ENCODE results near the gene BBS1. TPM values are rescaled to one million over a fixed set of nuclear protein-coding genes. Genes with fewer than 3 reads are reported as not detected.

BBS1 gene
- total RNA-seq, 1 experiment from 2014 or later, result 47.1 TPM

- H3K4me1 Mint-ChIP-seq (ENCODE audit: low read depth, unreplicated experiment), result no peaks in the 10 kb centered on the region
- no peak for TF ChIP-seq CTCF (IDR thresholded peaks at IDR 0.05; ENCODE audit: insufficient read depth in 1 of 2, low read depth in 1 of 2, low read length in 1 of 2, severe bottlenecking in 1 of 2, unreplicated experiment in 1 of 2)
- H3K27me3 Mint-ChIP-seq (ENCODE audit: insufficient read depth, unreplicated experiment), result no peaks in the 10 kb centered on the region
- Histone ChIP-seq H3K27me3 (replicated peaks; ENCODE audit: control insufficient read depth, insufficient read depth, low read length) (no peaks in the 10 kb centered on the region), H3K4me3 (ENCODE audit: low read depth, low read length) (no peak overlapping the region), H3K36me3 (ENCODE audit: control insufficient read depth, insufficient read depth, low read length) (no peaks in the 10 kb centered on the region), H3K4me1 (no peaks in the 10 kb centered on the region), H3K9me3 (no peaks in the 10 kb centered on the region)
- ChIA-PET POLR2A (interaction anchor here (1.4 kb wide), 1 partner anchor 53 kb away, joined by 3 read pairs; no protein-coding TSS in a partner anchor), CTCF (interaction anchor here (0.6 kb wide), 1 partner anchor 170 kb away, joined by 6 read pairs; no protein-coding TSS in a partner anchor)
- intact Hi-C loops (cut with micrococcal nuclease; ENCODE audit: unreplicated experiment), result no loop called here
- no peak overlapping the region for H3K4me3 Mint-ChIP-seq (ENCODE audit: unreplicated experiment)
- H3K9me3 Mint-ChIP-seq (ENCODE audit: unreplicated experiment), result no peaks in the 10 kb centered on the region
- no peaks in the 10 kb centered on the region for H3K36me3 Mint-ChIP-seq (ENCODE audit: insufficient read depth, unreplicated experiment)
- BruUV-seq (replicated peaks), result no TSS peak
- no peak for DNase-seq
- H3K27ac Mint-ChIP-seq (ENCODE audit: unreplicated experiment), result no peak overlapping the region
Measured at GRCh38 chr11:66562907-66563583, 52.6 kb downstream of the BBS1 start.

GRCh38 chr11:66563832-66564231 is 53.4 kb downstream of the BBS1 start:
- H3K36me3 Mint-ChIP-seq (ENCODE audit: insufficient read depth, unreplicated experiment), result no peaks in the 10 kb centered on the region
- no peak overlapping the region for H3K4me3 Mint-ChIP-seq (ENCODE audit: unreplicated experiment)
- Histone ChIP-seq H3K36me3 (ENCODE audit: control insufficient read depth, insufficient read depth, low read length) (no peaks in the 10 kb centered on the region), H3K4me1 (no peaks in the 10 kb centered on the region), H3K9me3 (no peaks in the 10 kb centered on the region), H3K4me3 (ENCODE audit: low read depth, low read length) (no peak overlapping the region), H3K27me3 (replicated peaks; ENCODE audit: control insufficient read depth, insufficient read depth, low read length) (no peaks in the 10 kb centered on the region)
- H3K9me3 Mint-ChIP-seq (ENCODE audit: unreplicated experiment), result no peaks in the 10 kb centered on the region
- CTCF ChIA-PET, result no interaction called here
- no peak for TF ChIP-seq CTCF (IDR thresholded peaks at IDR 0.05; ENCODE audit: insufficient read depth in 1 of 2, low read depth in 1 of 2, low read length in 1 of 2, severe bottlenecking in 1 of 2, unreplicated experiment in 1 of 2)
- H3K4me1 Mint-ChIP-seq (ENCODE audit: low read depth, unreplicated experiment), result no peaks in the 10 kb centered on the region
- no peak overlapping the region for H3K27ac Mint-ChIP-seq (ENCODE audit: unreplicated experiment)
- BruUV-seq (replicated peaks), result no TSS peak
- intact Hi-C loops (cut with micrococcal nuclease; ENCODE audit: unreplicated experiment), result no loop called here
- DNase-seq, result no peak
- POLR2A ChIA-PET, result no interaction called here
- H3K27me3 Mint-ChIP-seq (ENCODE audit: insufficient read depth, unreplicated experiment), result no peaks in the 10 kb centered on the region

- no peak overlapping the region for H3K4me3 ChIP-seq (ENCODE audit: low read depth, low read length)
- no peaks in the 10 kb centered on the region for H3K4me1 ChIP-seq
- POLR2A ChIA-PET, result no interaction called here
- Mint-ChIP-seq H3K4me1 (ENCODE audit: low read depth, unreplicated experiment) (no peaks in the 10 kb centered on the region), H3K9me3 (ENCODE audit: unreplicated experiment) (no peaks in the 10 kb centered on the region), H3K27me3 (ENCODE audit: insufficient read depth, unreplicated experiment) (no peaks in the 10 kb centered on the region), H3K36me3 (ENCODE audit: insufficient read depth, unreplicated experiment) (no peaks in the 10 kb centered on the region), H3K27ac (ENCODE audit: unreplicated experiment) (no peak overlapping the region), H3K4me3 (ENCODE audit: unreplicated experiment) (no peak overlapping the region)
- no peaks in the 10 kb centered on the region for H3K27me3 ChIP-seq (replicated peaks; ENCODE audit: control insufficient read depth, insufficient read depth, low read length)
- intact Hi-C loops (cut with micrococcal nuclease; ENCODE audit: unreplicated experiment), result no loop called here
- no TSS peak for BruUV-seq (replicated peaks)
- no peaks in the 10 kb centered on the region for H3K36me3 ChIP-seq (ENCODE audit: control insufficient read depth, insufficient read depth, low read length)
- no peak for DNase-seq
- CTCF ChIA-PET, result interaction anchor here (0.6 kb wide), 1 partner anchor 85 kb away, joined by 3 read pairs; no protein-coding TSS in a partner anchor
- H3K9me3 ChIP-seq, result no peaks in the 10 kb centered on the region
- no peak for TF ChIP-seq CTCF (IDR thresholded peaks at IDR 0.05; ENCODE audit: insufficient read depth in 1 of 2, low read depth in 1 of 2, low read length in 1 of 2, severe bottlenecking in 1 of 2, unreplicated experiment in 1 of 2)
Measured at GRCh38 chr11:66564538-66564937, 54.1 kb downstream of the BBS1 start.

Measured in Caco-2 (cell line).